GM12865 (cell line): Measurements from ENCODE around the gene MRPS15.

Source experiments
- DNase-seq: peaks from one replicate; pipeline ENCODE4 v3.0.0; 2010; ENCODE audit warnings: low read depth
- H3K4me3 ChIP-seq: 2 replicates; pipeline ENCODE4 v1.5.1; 2011; ENCODE audit warnings: mild to moderate bottlenecking, low read depth, low read length, control low read depth
- CTCF ChIP-seq: IDR thresholded peaks from 2 replicates; pipeline ENCODE4 v1.5.1; 2011; ENCODE audit warnings: low read length, control low read depth, low read depth, inconsistent platforms; ENCODE audit not compliant: insufficient read depth; ENCODE audit errors: missing control alignments

MRPS15 gene

GRCh38 chr1:36471830-36472641 lies 7.9 kb upstream of the MRPS15 start:
- DNase-seq, result no peak
- H3K4me3 ChIP-seq, result no peak overlapping the region
- TF ChIP-seq CTCF, result no peak

- no peak for TF ChIP-seq CTCF
Observed at GRCh38 chr1:36469163-36469562, 5.0 kb upstream of the MRPS15 start.

GRCh38 chr1:36467700-36468455 lies 3.7 kb upstream of the MRPS15 start:
- DNase-seq, result no peak
- no peak for TF ChIP-seq CTCF
- H3K4me3 ChIP-seq, result no peak overlapping the region

More at GRCh38 chr1:36469163-36469562, 5.0 kb upstream of the MRPS15 start:
- no peak for DNase-seq
- no peak overlapping the region for H3K4me3 ChIP-seq

GRCh38 chr1:36467027-36467410 lies 2.8 kb upstream of the MRPS15 start:
- no peak for TF ChIP-seq CTCF
- no peak for DNase-seq
- no peak overlapping the region for H3K4me3 ChIP-seq

- no peak overlapping the region for H3K4me3 ChIP-seq
- DNase-seq, result no peak
- TF ChIP-seq CTCF, result no peak
Observed at GRCh38 chr1:36466370-36467026, 2.3 kb upstream of the MRPS15 start.

- H3K4me3 ChIP-seq, result no peak overlapping the region
- DNase-seq, result no peak
- no peak for TF ChIP-seq CTCF
Observed at GRCh38 chr1:36465731-36466369, 1.7 kb upstream of the MRPS15 start.
